H1 (cell line): ENCODE measurements around the gene HBQ1.

ENCODE experiments used
- POLR2A ChIP-seq, 2 experiments: IDR thresholded peaks; 1 replicate in 1 of 2; 2 replicates in 1 of 2; pipeline ENCODE4 v1.6.1; 2011; ENCODE audit warnings: low read depth in 2 of 2, low read length in 2 of 2, mild to moderate bottlenecking in 2 of 2; ENCODE audit errors: control extremely low read depth in 1 of 2
- SP4 ChIP-seq: IDR thresholded peaks from 2 replicates; pipeline ENCODE4 v1.6.1; 2012; ENCODE audit warnings: low read length, inconsistent platforms
- TF ChIP-seq, protein P1 (sequence below), 3 experiments: IDR thresholded peaks; 1 replicate in 2 of 3; 2 replicates in 1 of 3; pipeline versions ENCODE4 v1.5.1 to v1.6.1; 2011; ENCODE audit warnings: low read length in 3 of 3, mild to moderate bottlenecking in 3 of 3, inconsistent platforms in 2 of 3, low read depth in 1 of 3, moderate library complexity in 1 of 3; ENCODE audit not compliant: insufficient read depth in 1 of 3; ENCODE audit errors: control extremely low read depth in 1 of 3

DNA sequence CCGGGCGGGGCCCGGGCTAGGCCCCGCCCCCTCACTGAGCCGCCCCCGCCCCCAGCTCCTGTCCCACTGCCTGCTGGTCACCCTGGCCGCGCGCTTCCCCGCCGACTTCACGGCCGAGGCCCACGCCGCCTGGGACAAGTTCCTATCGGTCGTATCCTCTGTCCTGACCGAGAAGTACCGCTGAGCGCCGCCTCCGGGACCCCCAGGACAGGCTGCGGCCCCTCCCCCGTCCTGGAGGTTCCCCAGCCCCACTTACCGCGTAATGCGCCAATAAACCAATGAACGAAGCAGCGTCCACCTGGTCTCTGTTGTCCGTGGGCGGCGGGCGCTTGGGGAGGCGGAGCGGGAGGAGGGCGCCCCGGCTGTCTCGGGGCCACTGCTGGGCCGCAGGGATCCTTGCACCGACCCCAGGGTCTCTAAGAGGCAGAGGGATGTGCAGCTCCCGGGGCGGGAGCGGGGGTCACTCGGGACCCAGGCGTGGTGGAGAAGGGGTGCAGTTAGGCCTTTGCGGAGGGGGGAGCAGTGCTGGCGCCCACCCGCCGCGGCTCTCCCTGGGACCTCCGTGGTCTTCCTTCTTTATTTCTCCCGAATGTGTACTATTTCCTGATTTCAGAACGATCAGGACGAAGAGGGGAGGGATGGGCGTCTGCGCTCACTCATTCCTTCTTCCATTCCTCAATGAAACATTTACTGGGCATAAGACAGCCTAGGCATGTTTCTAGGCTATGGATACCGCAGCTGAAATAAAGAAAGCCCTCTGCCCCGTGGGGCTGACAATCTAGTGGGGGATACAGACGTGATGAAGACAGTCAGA is 25.8 kb upstream of the HBQ1 start:
- TF ChIP-seq POLR2A (IDR thresholded peaks at IDR 0.05; ENCODE audit: control extremely low read depth in 1 of 2, low read depth in 2 of 2, low read length in 2 of 2) (no peak), SP4 (no peak)
- TF ChIP-seq, protein P1, sequence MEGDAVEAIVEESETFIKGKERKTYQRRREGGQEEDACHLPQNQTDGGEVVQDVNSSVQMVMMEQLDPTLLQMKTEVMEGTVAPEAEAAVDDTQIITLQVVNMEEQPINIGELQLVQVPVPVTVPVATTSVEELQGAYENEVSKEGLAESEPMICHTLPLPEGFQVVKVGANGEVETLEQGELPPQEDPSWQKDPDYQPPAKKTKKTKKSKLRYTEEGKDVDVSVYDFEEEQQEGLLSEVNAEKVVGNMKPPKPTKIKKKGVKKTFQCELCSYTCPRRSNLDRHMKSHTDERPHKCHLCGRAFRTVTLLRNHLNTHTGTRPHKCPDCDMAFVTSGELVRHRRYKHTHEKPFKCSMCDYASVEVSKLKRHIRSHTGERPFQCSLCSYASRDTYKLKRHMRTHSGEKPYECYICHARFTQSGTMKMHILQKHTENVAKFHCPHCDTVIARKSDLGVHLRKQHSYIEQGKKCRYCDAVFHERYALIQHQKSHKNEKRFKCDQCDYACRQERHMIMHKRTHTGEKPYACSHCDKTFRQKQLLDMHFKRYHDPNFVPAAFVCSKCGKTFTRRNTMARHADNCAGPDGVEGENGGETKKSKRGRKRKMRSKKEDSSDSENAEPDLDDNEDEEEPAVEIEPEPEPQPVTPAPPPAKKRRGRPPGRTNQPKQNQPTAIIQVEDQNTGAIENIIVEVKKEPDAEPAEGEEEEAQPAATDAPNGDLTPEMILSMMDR (IDR thresholded peaks at IDR 0.05; ENCODE audit: control extremely low read depth in 1 of 3, insufficient read depth in 1 of 3, low read depth in 1 of 3, low read length in 3 of 3) = no peak
